Duodenal mucosa (tissue), 2 donors: Measurements from ENCODE around the gene ANP32B.
"Not testable (repeated sequence)": the region's sequence is repeated elsewhere in the genome, so short reads cannot be mapped to it uniquely, and the experiment has no call there.

ENCODE experiments used
- H3K27ac ChIP-seq: one replicate; pipeline ENCODE4 v1.7.0; 2013; ENCODE audit warnings: low read depth, low read length
- H3K27me3 ChIP-seq, 2 donors: one replicate each; pipeline ENCODE4 v1.7.0; 2013; ENCODE audit warnings: low read length in 2 of 2, control low read depth in 1 of 2; ENCODE audit not compliant: insufficient read depth in 2 of 2, control insufficient read depth in 1 of 2
- H3K36me3 ChIP-seq, 2 donors: one replicate each; pipeline ENCODE4 v1.7.0; 2013; ENCODE audit warnings: low read length in 2 of 2, control low read depth in 1 of 2; ENCODE audit not compliant: insufficient read depth in 2 of 2, control insufficient read depth in 1 of 2
- H3K4me1 ChIP-seq, 2 donors: one replicate each; pipeline ENCODE4 v1.7.0; 2013; ENCODE audit warnings: low read length in 2 of 2, control low read depth in 1 of 2; ENCODE audit not compliant: insufficient read depth in 2 of 2, control insufficient read depth in 1 of 2
- H3K4me3 ChIP-seq, 2 donors: one replicate each; pipeline ENCODE4 v1.7.0; 2013; ENCODE audit warnings: low read length in 2 of 2, low read depth in 1 of 2
- H3K9ac ChIP-seq, 2 donors: one replicate each; pipeline ENCODE4 v1.7.0; 2013; ENCODE audit warnings: low read length in 2 of 2, low read depth in 1 of 2
- H3K9me3 ChIP-seq, 2 donors: one replicate each; pipeline ENCODE4 v1.7.0; 2013; ENCODE audit warnings: low read length in 2 of 2, control low read depth in 1 of 2; ENCODE audit not compliant: control insufficient read depth in 1 of 2

Gene ANP32B

DNA sequence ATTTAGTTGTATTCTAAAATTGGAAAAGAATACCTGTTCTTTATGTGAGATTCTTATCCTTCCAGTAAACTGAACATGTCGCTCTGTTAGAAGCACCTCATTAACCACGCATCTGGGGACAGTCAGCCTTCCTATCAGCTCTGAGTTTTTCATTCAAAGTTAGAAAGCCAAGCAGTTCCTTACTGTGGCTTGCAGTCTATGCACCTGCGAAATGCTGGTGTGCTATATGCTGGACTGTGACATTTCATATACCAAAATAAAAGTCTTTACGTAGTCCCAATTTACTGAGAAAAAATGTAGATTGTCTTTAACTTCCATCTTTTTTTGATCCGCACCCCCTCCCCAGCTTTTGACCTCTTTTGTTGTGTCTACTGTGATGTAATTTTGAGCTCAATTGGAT is 4.3 kb downstream of the ANP32B start:
- Histone ChIP-seq H3K36me3 (no peaks in the 10 kb centered on the region), H3K27me3 (no peaks in the 10 kb centered on the region), H3K27ac (no peak overlapping the region), H3K9me3 (no peaks in the 10 kb centered on the region), H3K9ac (no peak overlapping the region), H3K4me1 (peaks cover 29 to 36% of the 10 kb centered on the region in 2 donors), H3K4me3 (no peak overlapping the region)

DNA sequence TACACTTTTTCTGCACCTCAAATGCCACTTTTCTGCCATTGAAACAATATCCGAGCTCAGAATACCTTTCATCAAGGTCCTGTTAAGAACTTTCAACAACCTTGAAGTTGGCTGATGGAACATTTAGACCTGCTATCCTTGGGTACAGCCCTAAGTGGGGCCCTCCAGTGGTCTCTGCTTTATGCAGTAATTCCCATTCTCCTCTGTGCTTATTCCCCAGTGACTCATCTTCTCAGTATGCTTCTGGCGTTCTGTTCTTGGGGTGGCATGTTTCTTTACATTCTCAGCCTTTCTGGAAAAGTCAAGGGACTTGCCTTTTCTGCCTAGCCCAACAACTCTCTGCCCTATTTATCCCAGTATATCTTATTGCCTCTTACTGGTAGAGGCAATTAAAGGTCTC is 7.1 kb downstream of the ANP32B start:
- no peak overlapping the region for H3K4me3 ChIP-seq
- no peak overlapping the region for H3K9ac ChIP-seq
- no peak overlapping the region for H3K27ac ChIP-seq
- peaks cover 0 to 6% of the 10 kb centered on the region in 2 donors for H3K36me3 ChIP-seq
- no peaks in the 10 kb centered on the region for H3K9me3 ChIP-seq
- H3K4me1 ChIP-seq: peaks cover 40 to 61% of the 10 kb centered on the region in 2 donors
- no peaks in the 10 kb centered on the region for H3K27me3 ChIP-seq

DNA sequence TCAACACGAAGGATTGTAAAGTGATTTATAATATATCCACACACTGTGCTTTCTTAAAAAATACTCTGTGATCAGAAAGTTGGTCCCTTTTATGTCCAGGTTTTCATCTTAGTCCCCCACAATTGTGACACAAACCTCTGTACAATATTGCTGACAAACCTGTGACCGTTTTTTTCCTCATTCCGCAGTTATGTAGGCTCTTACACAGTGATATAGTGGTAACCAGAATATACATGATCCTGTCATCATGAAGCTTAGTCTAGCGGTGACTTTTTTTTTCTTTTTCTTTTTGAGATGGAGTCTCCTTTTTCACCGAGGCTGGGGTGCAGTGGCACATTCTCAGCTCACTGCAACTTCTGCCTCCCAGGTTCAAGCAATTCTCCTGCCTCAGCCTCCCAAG is 8.7 kb downstream of the ANP32B start:
- Histone ChIP-seq H3K36me3 (peaks cover 0 to 14% of the 10 kb centered on the region in 2 donors), H3K9ac (no peak overlapping the region), H3K27ac (no peak overlapping the region), H3K9me3 (no peaks in the 10 kb centered on the region), H3K4me3 (no peak overlapping the region), H3K27me3 (no peaks in the 10 kb centered on the region), H3K4me1 (peaks cover 25 to 47% of the 10 kb centered on the region in 2 donors)

DNA sequence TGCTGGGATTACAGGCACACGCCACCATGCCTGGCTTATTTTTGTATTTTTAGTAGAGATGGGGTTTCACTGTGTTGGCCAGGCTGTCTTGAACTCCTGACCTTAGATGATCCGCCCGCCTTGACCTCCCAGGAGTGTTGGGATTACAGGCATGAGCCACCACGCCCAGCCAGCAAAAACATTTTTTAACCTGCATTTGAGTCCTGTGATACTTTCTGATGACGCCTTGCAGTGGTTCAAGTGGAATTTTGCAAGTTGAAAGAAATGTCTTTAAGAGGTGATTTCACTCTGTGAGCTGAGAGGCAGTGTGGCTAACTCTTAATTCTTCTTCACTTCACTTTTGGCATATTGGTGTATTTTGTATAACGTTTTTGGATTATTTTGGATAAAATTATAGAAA is 9.1 kb downstream of the ANP32B start:
- no peaks in the 10 kb centered on the region for H3K9me3 ChIP-seq
- no peaks in the 10 kb centered on the region for H3K27me3 ChIP-seq
- peaks cover 0 to 18% of the 10 kb centered on the region in 2 donors for H3K36me3 ChIP-seq
- no peak overlapping the region for H3K9ac ChIP-seq
- H3K27ac ChIP-seq: no peak overlapping the region
- no peak overlapping the region for H3K4me3 ChIP-seq
- H3K4me1 ChIP-seq: peaks cover 24 to 45% of the 10 kb centered on the region in 2 donors

DNA sequence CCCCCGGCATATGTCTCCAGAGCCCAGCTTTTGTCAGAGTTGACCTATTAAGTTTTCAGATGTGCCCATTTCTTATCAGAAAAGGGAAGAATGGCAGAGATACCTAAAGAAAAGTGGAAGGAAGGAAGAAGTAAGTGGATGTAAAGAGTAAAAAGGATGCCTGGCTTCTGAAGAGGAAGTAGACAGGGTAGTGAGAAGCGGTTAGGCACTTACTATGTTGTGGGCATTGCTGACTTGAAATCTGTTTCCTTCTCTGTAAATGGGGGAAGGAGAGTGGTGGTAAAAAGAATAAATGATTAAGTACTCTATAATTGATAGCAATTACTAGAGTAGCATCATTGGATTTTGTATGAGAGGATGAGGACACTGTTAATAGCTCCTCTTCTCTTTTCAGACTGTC is 9.9 kb downstream of the ANP32B start:
- no peak overlapping the region for H3K27ac ChIP-seq
- no peaks in the 10 kb centered on the region for H3K9me3 ChIP-seq
- H3K9ac ChIP-seq: no peak overlapping the region
- peaks cover 0 to 26% of the 10 kb centered on the region in 2 donors for H3K36me3 ChIP-seq
- peaks cover 24 to 45% of the 10 kb centered on the region in 2 donors for H3K4me1 ChIP-seq
- H3K27me3 ChIP-seq: no peaks in the 10 kb centered on the region
- no peak overlapping the region for H3K4me3 ChIP-seq

DNA sequence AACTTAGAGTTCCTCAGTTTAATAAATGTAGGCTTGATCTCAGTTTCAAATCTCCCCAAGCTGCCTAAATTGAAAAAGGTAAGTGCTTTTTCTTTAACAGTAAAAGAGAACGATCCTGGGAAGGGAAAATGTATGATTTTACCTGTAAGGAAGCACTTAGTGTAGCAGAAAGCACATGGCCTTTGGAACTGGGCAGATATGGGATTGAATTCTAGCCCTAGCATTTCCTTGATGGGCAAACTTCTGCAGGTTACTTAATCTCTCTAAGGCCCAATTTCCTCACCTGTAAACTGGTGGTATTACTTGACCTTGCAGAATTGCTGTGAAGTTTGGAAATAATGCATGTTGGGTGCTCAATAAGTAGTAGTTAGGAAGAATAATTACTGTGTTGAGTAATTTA is 11.6 kb downstream of the ANP32B start:
- Histone ChIP-seq H3K4me1 (peaks cover 21 to 41% of the 10 kb centered on the region in 2 donors), H3K9ac (no peak overlapping the region), H3K27ac (no peak overlapping the region), H3K4me3 (no peak overlapping the region), H3K27me3 (no peaks in the 10 kb centered on the region), H3K36me3 (peaks cover 5 to 38% of the 10 kb centered on the region in 2 donors), H3K9me3 (no peaks in the 10 kb centered on the region)

DNA sequence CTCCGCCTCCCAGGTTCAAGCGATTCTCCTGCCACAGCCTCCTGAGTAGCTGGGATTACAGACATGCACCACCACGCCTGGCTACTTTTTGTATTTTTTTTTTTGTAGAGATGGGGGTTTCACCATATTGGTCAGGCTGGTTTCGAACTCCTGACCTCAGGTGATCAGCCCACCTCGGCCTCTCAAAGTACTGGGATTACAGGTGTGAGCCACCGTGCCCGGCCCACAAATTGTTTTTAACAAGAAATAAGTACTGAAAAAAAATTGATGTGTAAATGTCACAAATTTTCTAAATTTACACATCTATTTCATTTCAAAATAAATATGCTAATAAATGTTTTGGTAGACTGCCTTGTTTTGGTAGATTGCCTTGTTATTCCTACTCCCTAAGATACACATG is 13.5 kb downstream of the ANP32B start:
- H3K27me3 ChIP-seq, H3K9ac ChIP-seq, H3K9me3 ChIP-seq, H3K27ac ChIP-seq, H3K4me3 ChIP-seq: not testable (repeated sequence)
- peaks cover 10 to 53% of the 10 kb centered on the region in 2 donors for H3K36me3 ChIP-seq
- peaks cover 21 to 32% of the 10 kb centered on the region in 2 donors for H3K4me1 ChIP-seq

DNA sequence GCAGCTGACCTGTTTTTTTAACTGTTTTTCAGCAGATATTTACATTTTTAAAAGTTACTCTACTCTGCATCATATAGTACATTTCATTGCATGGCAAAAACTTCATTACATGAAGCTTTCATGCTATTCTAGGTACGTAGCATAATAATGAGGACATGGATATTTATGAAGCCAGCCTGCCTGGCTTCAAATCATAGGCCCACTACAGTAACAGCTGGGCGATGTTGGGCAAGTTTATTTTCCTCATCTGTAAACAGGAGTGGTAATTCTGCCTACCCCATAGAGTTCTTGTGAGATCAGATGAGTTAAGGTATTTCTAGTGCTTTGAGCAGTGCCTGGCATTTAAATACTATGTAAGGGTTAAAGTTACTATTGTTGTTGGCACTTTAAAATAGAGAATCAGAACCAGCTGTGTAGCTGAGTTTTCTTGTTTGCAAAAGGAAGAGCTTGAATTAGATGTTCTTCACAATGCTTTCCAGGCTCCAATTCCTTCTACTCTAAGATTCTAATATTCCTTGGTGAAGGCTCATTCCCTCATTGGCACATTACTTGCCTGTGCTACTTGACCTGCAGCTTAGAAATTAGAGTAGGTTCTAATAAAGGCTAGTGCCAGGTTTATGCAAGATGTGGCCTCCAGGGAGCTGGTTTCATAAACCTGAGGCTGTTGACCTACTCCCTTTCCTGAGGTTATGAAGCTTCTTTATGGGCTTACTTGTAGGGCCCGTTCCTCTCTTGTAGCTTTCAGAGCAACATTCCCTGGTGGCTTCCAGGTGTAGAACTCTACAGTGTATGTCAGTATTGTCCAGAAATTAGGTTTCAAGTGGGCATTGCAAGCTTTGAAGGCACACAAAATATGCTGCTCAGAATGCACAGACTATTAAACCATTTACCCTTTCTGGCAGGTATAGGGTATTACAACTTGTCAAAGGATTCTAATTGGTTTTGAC is 14.5 kb downstream of the ANP32B start:
- H3K36me3 ChIP-seq: peaks cover 10 to 60% of the 10 kb centered on the region in 2 donors
- no peak overlapping the region for H3K4me3 ChIP-seq
- no peaks in the 10 kb centered on the region for H3K9me3 ChIP-seq
- H3K4me1 ChIP-seq: peaks cover 15 to 26% of the 10 kb centered on the region in 2 donors
- H3K27me3 ChIP-seq: no peaks in the 10 kb centered on the region
- no peak overlapping the region for H3K27ac ChIP-seq
- no peak overlapping the region for H3K9ac ChIP-seq

DNA sequence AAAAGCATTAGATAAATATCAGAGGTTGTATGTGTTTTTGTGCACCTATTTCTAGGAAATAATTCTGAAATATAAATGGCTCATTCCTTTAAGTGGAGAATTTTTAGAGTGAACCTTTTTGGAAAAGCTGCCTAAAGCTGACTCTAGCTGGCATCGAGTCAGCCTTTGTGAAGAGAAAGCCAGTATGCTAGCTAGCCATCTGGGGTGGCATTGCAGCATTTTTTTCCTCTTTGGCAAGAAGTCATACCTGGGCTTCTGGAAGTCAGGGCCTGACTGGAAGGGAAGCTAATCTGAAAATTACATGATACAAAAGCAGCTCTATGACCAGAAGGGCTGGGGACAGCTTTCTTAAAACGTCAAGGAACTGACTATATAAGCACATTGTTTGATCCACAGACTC is 19.7 kb downstream of the ANP32B start:
- no peak overlapping the region for H3K9ac ChIP-seq
- no peak overlapping the region for H3K27ac ChIP-seq
- H3K4me1 ChIP-seq: no peaks in the 10 kb centered on the region
- no peaks in the 10 kb centered on the region for H3K9me3 ChIP-seq
- H3K4me3 ChIP-seq: no peak overlapping the region
- peaks cover 35 to 84% of the 10 kb centered on the region in 2 donors for H3K36me3 ChIP-seq
- no peaks in the 10 kb centered on the region for H3K27me3 ChIP-seq

DNA sequence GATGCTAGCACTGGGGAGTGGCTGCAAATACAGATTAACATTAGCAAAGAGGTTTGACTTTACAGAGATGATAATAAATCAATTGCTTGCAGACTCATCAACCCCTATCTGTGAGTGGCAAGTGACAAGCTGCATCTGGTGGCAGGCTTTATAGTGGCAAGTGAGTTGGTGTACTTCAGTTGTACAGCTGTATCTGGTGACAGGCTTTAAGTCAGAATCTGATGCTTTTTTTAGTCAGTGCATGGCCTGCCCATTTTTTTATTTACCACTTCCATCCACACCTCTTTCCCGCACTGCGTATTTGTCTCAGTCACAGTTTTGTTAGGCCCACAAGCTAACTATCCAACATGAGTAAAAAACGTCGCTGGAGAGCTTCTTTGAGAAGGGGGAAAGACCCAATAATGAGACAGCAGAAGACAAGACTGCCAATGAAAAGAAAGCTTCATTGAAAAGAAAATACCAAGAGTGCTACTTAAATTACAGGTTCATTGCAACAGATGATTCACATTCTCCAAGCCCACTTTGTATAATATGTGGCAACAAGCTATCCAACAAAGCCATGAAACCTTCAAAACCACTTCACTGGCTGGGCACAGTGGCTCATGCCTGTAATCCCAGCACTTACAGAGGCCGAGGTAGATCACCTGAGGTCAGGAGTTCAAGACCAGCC is 23.1 kb downstream of the ANP32B start:
- peaks cover 0 to 6% of the 10 kb centered on the region in 2 donors for H3K4me1 ChIP-seq
- H3K27ac ChIP-seq: no peak overlapping the region
- H3K27me3 ChIP-seq: no peaks in the 10 kb centered on the region
- no peak overlapping the region for H3K9ac ChIP-seq
- H3K9me3 ChIP-seq: no peaks in the 10 kb centered on the region
- H3K4me3 ChIP-seq: no peak overlapping the region
- H3K36me3 ChIP-seq: peaks cover 34 to 86% of the 10 kb centered on the region in 2 donors
